ENCODE measurements around the gene ACSS2.

The ACSS2 gene

DNA sequence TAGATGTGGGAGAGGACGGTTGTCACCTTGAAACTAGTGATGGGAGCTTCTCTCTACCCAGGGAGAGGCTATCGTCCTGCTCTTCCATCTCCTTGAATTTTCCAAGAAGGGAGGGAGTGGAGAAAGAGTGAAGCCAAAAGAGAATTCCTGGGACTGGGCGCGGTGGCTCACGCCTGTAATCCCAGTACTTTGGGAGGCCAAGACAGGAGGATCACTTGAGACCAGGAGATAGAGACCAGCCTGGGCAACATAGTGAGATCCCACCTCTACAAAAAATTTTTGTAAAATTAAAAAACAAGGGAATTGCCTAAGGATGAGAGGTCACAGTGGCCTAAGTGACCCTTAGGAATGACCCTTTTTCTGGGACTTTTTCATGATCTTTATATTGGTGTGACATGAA is 88.1 kb downstream of the ACSS2 start:
- Mint-ChIP-seq H3K4me1 (ENCODE audit: low read depth) (peaks cover 5% of the 10 kb centered on the region), H3K4me3 (no peak overlapping the region), H3K36me3 (no peaks in the 10 kb centered on the region), H3K27me3 (no peaks in the 10 kb centered on the region), H3K9me3 (ENCODE audit: low read depth) (no peaks in the 10 kb centered on the region), H3K27ac (no peak overlapping the region)

DNA sequence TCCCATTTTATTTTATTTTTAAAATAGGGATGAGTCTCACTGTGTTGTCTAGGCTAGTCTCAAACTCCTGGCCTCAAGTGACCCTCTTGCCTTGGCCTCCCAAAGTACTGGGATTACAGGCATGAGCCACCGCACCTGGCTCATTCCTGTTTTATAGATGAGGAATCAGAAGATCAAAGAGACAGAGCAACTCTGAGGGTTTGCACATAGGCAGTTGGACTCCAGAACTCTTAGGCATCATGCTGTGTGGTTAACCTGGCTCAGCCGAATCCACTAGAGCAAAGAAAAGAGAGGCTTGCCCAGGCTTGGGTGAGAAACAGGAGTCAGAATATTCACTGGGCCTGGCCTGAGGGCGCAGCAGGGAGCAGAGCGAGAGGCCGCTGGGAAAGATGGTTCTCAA is 88.6 kb downstream of the ACSS2 start:
- no peaks in the 10 kb centered on the region for H3K9me3 Mint-ChIP-seq (ENCODE audit: low read depth)
- peaks cover 5% of the 10 kb centered on the region for H3K4me1 Mint-ChIP-seq (ENCODE audit: low read depth)
- H3K27ac Mint-ChIP-seq = no peak overlapping the region
- H3K4me3 Mint-ChIP-seq = no peak overlapping the region
- H3K36me3 Mint-ChIP-seq = no peaks in the 10 kb centered on the region
- H3K27me3 Mint-ChIP-seq = no peaks in the 10 kb centered on the region

GRCh38 chr20:34967421-34967820 is 91.0 kb downstream of the ACSS2 start:
- no peaks in the 10 kb centered on the region for H3K4me1 Mint-ChIP-seq (ENCODE audit: low read depth)
- H3K27ac Mint-ChIP-seq = no peak overlapping the region
- H3K36me3 Mint-ChIP-seq = peaks cover 2% of the 10 kb centered on the region
- no peaks in the 10 kb centered on the region for H3K27me3 Mint-ChIP-seq
- H3K4me3 Mint-ChIP-seq = no peak overlapping the region
- H3K9me3 Mint-ChIP-seq (ENCODE audit: low read depth) = no peaks in the 10 kb centered on the region

DNA sequence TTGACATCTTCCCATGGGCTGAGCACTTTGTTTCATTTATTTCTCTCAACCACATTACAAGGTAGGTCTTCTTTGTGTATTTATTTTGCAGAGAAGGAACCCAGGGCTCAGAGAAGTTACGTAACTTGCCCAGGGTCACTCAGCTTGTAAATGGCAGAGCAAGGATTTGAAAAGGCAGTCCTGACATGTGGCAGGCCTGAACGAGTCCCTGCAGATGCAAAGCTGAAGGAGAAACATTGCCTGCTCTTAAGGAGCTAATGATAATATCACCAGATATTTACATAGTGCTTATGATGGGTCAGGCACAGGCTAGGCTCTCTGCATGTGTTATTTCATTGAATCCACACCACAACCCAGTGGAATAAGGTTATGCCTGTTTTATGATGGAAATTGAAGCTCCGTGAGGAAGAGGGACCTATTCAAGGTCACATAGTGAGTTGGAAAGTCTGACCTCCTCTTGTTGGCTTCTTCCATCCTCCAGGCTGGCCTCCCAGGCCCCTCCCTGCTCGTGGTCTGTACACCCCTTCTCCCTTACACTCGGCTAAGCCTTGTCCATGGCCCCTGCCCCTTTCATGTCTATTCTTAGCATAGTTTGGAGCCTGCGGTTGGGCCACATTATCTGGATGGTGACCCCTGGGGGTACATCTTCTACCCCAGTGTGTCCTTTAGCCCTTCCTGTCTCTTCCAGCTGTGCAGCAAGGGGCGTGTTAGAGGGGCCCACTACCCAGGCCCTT is 91.8 kb downstream of the ACSS2 start:
- H3K4me1 Mint-ChIP-seq (ENCODE audit: low read depth) = no peaks in the 10 kb centered on the region
- H3K27me3 Mint-ChIP-seq = no peaks in the 10 kb centered on the region
- no peaks in the 10 kb centered on the region for H3K9me3 Mint-ChIP-seq (ENCODE audit: low read depth)
- H3K4me3 Mint-ChIP-seq = no peak overlapping the region
- no peak overlapping the region for H3K27ac Mint-ChIP-seq
- peaks cover 2% of the 10 kb centered on the region for H3K36me3 Mint-ChIP-seq

- peaks cover 2% of the 10 kb centered on the region for H3K36me3 Mint-ChIP-seq
- H3K9me3 Mint-ChIP-seq (ENCODE audit: low read depth) = no peaks in the 10 kb centered on the region
- H3K4me1 Mint-ChIP-seq (ENCODE audit: low read depth) = no peaks in the 10 kb centered on the region
These were observed 93.9 kb downstream of the ACSS2 start for GRCh38 chr20:34970193-34970840.

DNA sequence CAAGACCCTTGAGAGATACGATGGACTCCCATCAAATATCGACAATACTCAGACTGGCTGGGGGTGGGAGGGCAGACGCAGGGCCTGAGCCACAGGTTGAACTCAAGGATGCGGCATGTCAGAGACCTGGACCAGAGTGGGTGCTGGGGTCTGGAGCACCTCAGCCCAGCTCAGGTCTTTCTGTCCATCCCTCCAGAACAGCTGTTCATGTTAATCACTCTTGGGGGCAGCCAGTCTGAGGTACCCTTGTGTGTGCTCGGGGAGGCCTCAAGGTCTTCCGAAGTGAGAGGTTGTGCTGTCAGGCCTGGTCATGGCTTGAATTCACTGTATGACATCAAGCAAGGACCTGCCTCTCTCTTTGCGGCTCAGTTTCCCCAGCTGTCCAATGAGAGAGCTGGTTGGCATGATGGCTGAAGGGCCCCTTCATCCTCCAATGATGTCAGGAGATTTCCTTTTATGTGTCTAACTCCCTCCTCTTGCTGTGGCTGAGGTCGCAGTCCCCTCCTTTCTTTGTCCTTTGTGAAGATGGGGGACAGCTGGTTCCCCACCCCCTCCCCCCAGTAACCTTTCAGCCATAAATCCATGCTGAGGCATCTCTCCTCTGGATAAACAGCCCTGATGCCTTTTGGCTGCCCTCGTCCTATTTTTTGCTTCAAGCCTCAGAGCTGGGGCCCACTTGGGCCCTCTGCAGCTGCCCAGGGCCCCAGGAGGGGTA is 94.6 kb downstream of the ACSS2 start:
- H3K9me3 Mint-ChIP-seq (ENCODE audit: low read depth) = no peaks in the 10 kb centered on the region
- H3K4me3 Mint-ChIP-seq = no peak overlapping the region
- H3K27me3 Mint-ChIP-seq = no peaks in the 10 kb centered on the region
- no peak overlapping the region for H3K27ac Mint-ChIP-seq
- H3K36me3 Mint-ChIP-seq = peaks cover 2% of the 10 kb centered on the region
- no peaks in the 10 kb centered on the region for H3K4me1 Mint-ChIP-seq (ENCODE audit: low read depth)

More at GRCh38 chr20:34970193-34970840, 93.9 kb downstream of the ACSS2 start:
- Mint-ChIP-seq H3K27me3 (no peaks in the 10 kb centered on the region), H3K4me3 (no peak overlapping the region), H3K27ac (no peak overlapping the region)

GRCh38 chr20:34971561-34972235 is 95.3 kb downstream of the ACSS2 start:
- H3K4me1 Mint-ChIP-seq (ENCODE audit: low read depth) = no peaks in the 10 kb centered on the region
- H3K27ac Mint-ChIP-seq = no peak overlapping the region
- H3K36me3 Mint-ChIP-seq = peaks cover 2% of the 10 kb centered on the region
- H3K9me3 Mint-ChIP-seq (ENCODE audit: low read depth) = no peaks in the 10 kb centered on the region
- H3K4me3 Mint-ChIP-seq = no peak overlapping the region
- H3K27me3 Mint-ChIP-seq = no peaks in the 10 kb centered on the region

DNA sequence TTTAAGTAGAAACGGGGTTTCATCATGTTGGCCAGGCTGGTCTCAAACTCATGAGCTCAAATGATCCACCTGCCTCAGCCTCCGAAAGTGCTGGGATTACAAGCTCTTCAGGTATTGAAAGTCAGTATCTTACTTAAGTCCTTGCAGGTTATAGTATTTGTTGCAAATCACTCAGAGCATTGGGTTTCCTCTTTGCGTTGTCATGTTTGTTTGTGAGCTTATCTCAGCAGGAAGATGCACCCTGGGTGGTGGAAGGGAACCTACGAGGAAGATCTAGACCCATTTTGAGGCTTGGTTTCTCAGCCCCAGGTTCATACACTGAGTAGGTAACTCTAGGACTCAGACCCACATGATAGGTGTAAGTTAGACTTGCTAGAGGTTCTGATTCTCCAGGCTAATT is 97.8 kb downstream of the ACSS2 start:
- Mint-ChIP-seq H3K9me3 (ENCODE audit: low read depth) (no peaks in the 10 kb centered on the region), H3K27ac (no peak overlapping the region), H3K27me3 (peaks cover 2% of the 10 kb centered on the region), H3K4me1 (ENCODE audit: low read depth) (no peaks in the 10 kb centered on the region), H3K36me3 (peaks cover 2% of the 10 kb centered on the region), H3K4me3 (no peak overlapping the region)

DNA sequence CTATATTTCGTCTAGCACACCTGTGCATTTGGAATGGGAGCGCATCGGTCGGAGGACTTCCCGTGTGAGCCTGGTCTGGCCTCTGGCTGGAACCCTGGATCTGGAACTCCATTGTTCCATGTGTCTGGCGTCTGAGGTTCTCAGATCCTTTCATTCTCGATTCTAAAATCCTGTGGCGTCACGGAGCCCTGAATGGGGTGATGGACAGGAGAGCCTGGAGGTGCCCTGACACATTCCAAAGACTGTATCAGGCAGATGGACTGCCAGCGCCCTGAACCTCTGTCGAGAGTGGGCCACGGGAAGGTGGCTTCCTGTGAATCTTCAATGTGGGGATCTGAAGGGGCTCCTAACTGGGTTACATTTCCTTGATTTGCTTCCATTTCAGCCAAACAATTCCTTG is 99.9 kb downstream of the ACSS2 start:
- H3K27me3 Mint-ChIP-seq = peaks cover 2% of the 10 kb centered on the region
- H3K27ac Mint-ChIP-seq = no peak overlapping the region
- H3K9me3 Mint-ChIP-seq (ENCODE audit: low read depth) = no peaks in the 10 kb centered on the region
- H3K36me3 Mint-ChIP-seq = peaks cover 2% of the 10 kb centered on the region
- no peaks in the 10 kb centered on the region for H3K4me1 Mint-ChIP-seq (ENCODE audit: low read depth)
- no peak overlapping the region for H3K4me3 Mint-ChIP-seq
